ENCODE data around the gene SCIN. TPM values are rescaled to one million over a fixed set of nuclear protein-coding genes. Genes with fewer than 3 reads are reported as not detected.

Gene SCIN
- total RNA-seq, 1 donor: 4.3 TPM

GRCh38 chr7:12581897-12582296, 11.4 kb downstream of the SCIN start:
- no peak overlapping the region for H3K4me3 ChIP-seq (ENCODE audit: low read depth, low read length)
- DNase-seq (ENCODE audit: low read depth): peak; percentile 19
- no peak for TF ChIP-seq CTCF (IDR thresholded peaks at IDR 0.05; ENCODE audit: insufficient read depth, low read depth, low read length)

- DNase-seq (ENCODE audit: low read depth): no peak
- TF ChIP-seq CTCF (IDR thresholded peaks at IDR 0.05; ENCODE audit: insufficient read depth, low read depth, low read length): no peak
- no peak overlapping the region for H3K4me3 ChIP-seq (ENCODE audit: low read depth, low read length)
Observed at GRCh38 chr7:12582362-12582761, 11.8 kb downstream of the SCIN start.

GRCh38 chr7:12583176-12583575, 12.7 kb downstream of the SCIN start:
- TF ChIP-seq CTCF (IDR thresholded peaks at IDR 0.05; ENCODE audit: insufficient read depth, low read depth, low read length): no peak
- DNase-seq (ENCODE audit: low read depth): no peak

GRCh38 chr7:12583922-12584321, 13.4 kb downstream of the SCIN start:
- no peak for DNase-seq (ENCODE audit: low read depth)
- TF ChIP-seq CTCF (IDR thresholded peaks at IDR 0.05; ENCODE audit: insufficient read depth, low read depth, low read length): no peak
- H3K4me3 ChIP-seq (ENCODE audit: low read depth, low read length): no peak overlapping the region

More at GRCh38 chr7:12583176-12583575, 12.7 kb downstream of the SCIN start:
- H3K4me3 ChIP-seq (ENCODE audit: low read depth, low read length): no peak overlapping the region

GRCh38 chr7:12584930-12585329, 14.4 kb downstream of the SCIN start:
- H3K4me3 ChIP-seq (ENCODE audit: low read depth, low read length): no peak overlapping the region
- DNase-seq (ENCODE audit: low read depth): peak; percentile 22
- TF ChIP-seq CTCF (IDR thresholded peaks at IDR 0.05; ENCODE audit: insufficient read depth, low read depth, low read length): no peak

- no peak for DNase-seq (ENCODE audit: low read depth)
- no peak overlapping the region for H3K4me3 ChIP-seq (ENCODE audit: low read depth, low read length)
- no peak for TF ChIP-seq CTCF (IDR thresholded peaks at IDR 0.05; ENCODE audit: insufficient read depth, low read depth, low read length)
Observed at GRCh38 chr7:12586271-12586670, 15.8 kb downstream of the SCIN start.

GRCh38 chr7:12588259-12588904, 17.9 kb downstream of the SCIN start:
- DNase-seq (ENCODE audit: low read depth): no peak
- TF ChIP-seq CTCF (IDR thresholded peaks at IDR 0.05; ENCODE audit: insufficient read depth, low read depth, low read length): no peak

More at GRCh38 chr7:12588259-12588904, 17.9 kb downstream of the SCIN start:
- H3K4me3 ChIP-seq (ENCODE audit: low read depth, low read length): no peak overlapping the region
